PC-9 (cell line): ENCODE measurements around the gene CA4. TPM values are rescaled to one million over a fixed set of nuclear protein-coding genes. Genes with fewer than 3 reads are reported as not detected.

ENCODE experiments used
- BruUV-seq: library from RNA; stranded (reverse); fragments of 400-500 nt; replicated peaks from 2 replicates; lab custom pipeline; 2021; lab: Mats Ljungman, UMichigan
- CTCF ChIA-PET: fragments of 300-600 bp; sonication (Branson Sonifier 250); formaldehyde crosslinking; loops from one replicate; lab custom pipeline; 2022; ENCODE audit warnings: antibody characterized with exemption; lab: Charles Lee
- POLR2A ChIA-PET: fragments of 300-600 bp; sonication (Branson Sonifier 250); formaldehyde crosslinking; loops from one replicate; lab custom pipeline; 2022; ENCODE audit warnings: antibody characterized with exemption; ENCODE audit not compliant: unreplicated experiment; lab: Charles Lee
- DNase-seq, 2 experiments: peaks; one replicate each; pipeline versions ENCODE4 v3.0.0 to v3.0.0-alpha.2; 2015 to 2022; ENCODE audit warnings: mixed read lengths in 1 of 2
- H2AFZ ChIP-seq: fragments of 200-600 bp; sonication (generic); 2 replicates; pipeline ENCODE4 v1.8.1; 2017; ENCODE audit warnings: antibody characterized with exemption
- H3F3A ChIP-seq: fragments of 200-600 bp; sonication (generic); 2 replicates; pipeline ENCODE4 v1.8.1; 2017; ENCODE audit warnings: antibody characterized with exemption, mild to moderate bottlenecking, low read depth; ENCODE audit not compliant: insufficient read depth
- H3K27ac ChIP-seq: fragments of 200-600 bp; sonication (generic); 2 replicates; pipeline ENCODE4 v1.6.1; 2016; ENCODE audit warnings: mixed run types
- H3K27me3 ChIP-seq: fragments of 200-600 bp; sonication (generic); 2 replicates; pipeline ENCODE4 v1.6.1; 2016; ENCODE audit warnings: low read depth, mixed run types; ENCODE audit not compliant: insufficient read depth
- H3K36me3 ChIP-seq: fragments of 200-600 bp; sonication (generic); 2 replicates; pipeline ENCODE4 v1.6.1; 2016; ENCODE audit warnings: low read depth, mixed run types
- H3K4me1 ChIP-seq: fragments of 200-600 bp; sonication (generic); replicated peaks from 2 replicates; pipeline ENCODE4 v1.6.1; 2016; ENCODE audit warnings: mixed run types; ENCODE audit not compliant: insufficient read depth
- H3K4me2 ChIP-seq: fragments of 200-600 bp; sonication (generic); 2 replicates; pipeline ENCODE4 v1.6.1; 2017; ENCODE audit warnings: mixed run types
- H3K4me3 ChIP-seq: fragments of 200-600 bp; sonication (generic); 2 replicates; pipeline ENCODE4 v1.6.1; 2016; ENCODE audit warnings: mixed run types
- H3K79me2 ChIP-seq: fragments of 200-600 bp; sonication (generic); 2 replicates; pipeline ENCODE4 v1.6.1; 2017; ENCODE audit warnings: low read depth, mixed run types
- H3K9me2 ChIP-seq: fragments of 200-600 bp; sonication (generic); 2 replicates; pipeline ENCODE4 v1.8.1; 2017; ENCODE audit warnings: mild to moderate bottlenecking; ENCODE audit not compliant: insufficient read depth
- H3K9me3 ChIP-seq: fragments of 200-600 bp; sonication (generic); 2 replicates; pipeline ENCODE4 v1.8.1; 2016; ENCODE audit warnings: low read depth; ENCODE audit not compliant: insufficient read depth
- H4K20me1 ChIP-seq: fragments of 200-600 bp; sonication (generic); 2 replicates; pipeline ENCODE4 v1.8.1; 2017; ENCODE audit not compliant: insufficient read depth
- CTCF ChIP-seq: fragments of 200-600 bp; sonication (generic); conservative IDR thresholded peaks from 2 replicates; pipeline ENCODE4 v1.6.1; 2017; ENCODE audit warnings: mixed run types, antibody characterized with exemption, mild to moderate bottlenecking, moderate library complexity
- EZH2 ChIP-seq: fragments of 200-600 bp; sonication (generic); IDR thresholded peaks from 2 replicates; pipeline ENCODE4 v1.8.0; 2017; ENCODE audit warnings: antibody characterized with exemption, low read depth
- intact Hi-C: fragments of 100-400 bp; cut with micrococcal nuclease; formaldehyde crosslinking; loops from one replicate; pipeline ENCODE4 v1.10.0; 2022; ENCODE audit not compliant: unreplicated experiment
- total RNA-seq: library from RNA; stranded (reverse); gene quantifications from 2 replicates; pipeline ENCODE4 v1.2.3, GENCODE V29; 2021

CA4 gene
- total RNA-seq, 1 experiment from 2014 or later = not detected

DNA sequence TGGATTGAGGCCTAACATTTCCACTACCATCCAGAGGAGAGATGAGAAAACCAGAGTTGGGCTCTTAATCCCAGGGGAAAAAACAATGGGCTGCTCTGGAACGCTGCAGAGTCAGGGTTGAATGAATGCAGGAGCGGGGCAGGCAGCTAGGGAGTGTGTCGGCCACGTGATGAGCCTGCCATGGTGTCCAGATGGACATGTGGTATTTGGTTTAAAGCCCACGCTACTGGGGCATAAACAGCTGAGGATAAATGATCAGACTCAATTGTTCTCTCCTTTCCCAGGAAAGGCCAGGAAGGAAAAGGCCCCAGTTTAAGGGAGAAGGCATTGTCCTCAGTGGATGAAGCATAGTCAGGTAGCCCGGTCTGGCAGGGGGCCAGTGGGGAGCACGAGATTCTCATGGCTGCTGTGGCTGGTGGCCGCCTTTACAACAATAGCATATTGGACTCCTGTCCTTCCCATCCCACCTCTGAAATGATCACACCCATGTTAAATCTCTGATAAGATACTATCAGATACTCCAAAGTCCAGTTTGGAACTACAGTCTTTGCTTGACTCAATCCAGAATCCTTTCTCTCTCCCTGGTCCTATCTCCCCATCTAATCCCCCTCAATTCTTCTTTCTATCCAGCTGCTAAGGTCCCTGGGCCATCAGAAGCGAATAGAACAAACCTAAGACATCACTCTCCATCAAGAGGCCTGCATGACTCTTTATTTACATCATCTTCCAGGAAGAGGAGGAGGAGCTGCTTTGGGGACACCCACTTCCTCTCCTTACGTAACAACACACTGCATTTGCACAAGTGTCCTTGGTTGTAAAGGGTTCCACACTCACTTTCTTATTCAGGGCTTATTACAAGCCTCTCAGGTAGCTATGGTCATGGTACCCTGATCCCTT, 20.4 kb downstream of the CA4 start:
- intact Hi-C loops = no loop called here
- no peaks in the 10 kb centered on the region for H3K9me3 ChIP-seq
- BruUV-seq = no TSS peak
- H3K79me2 ChIP-seq = no peaks in the 10 kb centered on the region
- no peaks in the 10 kb centered on the region for H3K9me2 ChIP-seq
- peaks cover 12% of the 10 kb centered on the region for H3K4me1 ChIP-seq
- H4K20me1 ChIP-seq = no peaks in the 10 kb centered on the region
- H3F3A ChIP-seq = no peaks in the 10 kb centered on the region
- no peaks in the 10 kb centered on the region for H3K27me3 ChIP-seq
- DNase-seq = no peak
- no peak overlapping the region for H3K27ac ChIP-seq
- POLR2A ChIA-PET = no interaction called here
- CTCF ChIA-PET = no interaction called here
- TF ChIP-seq CTCF (no peak), EZH2 (no peak)
- H3K4me2 ChIP-seq = no peak overlapping the region
- no peak overlapping the region for H3K4me3 ChIP-seq
- H2AFZ ChIP-seq = no peak overlapping the region
- H3K36me3 ChIP-seq = no peaks in the 10 kb centered on the region

DNA sequence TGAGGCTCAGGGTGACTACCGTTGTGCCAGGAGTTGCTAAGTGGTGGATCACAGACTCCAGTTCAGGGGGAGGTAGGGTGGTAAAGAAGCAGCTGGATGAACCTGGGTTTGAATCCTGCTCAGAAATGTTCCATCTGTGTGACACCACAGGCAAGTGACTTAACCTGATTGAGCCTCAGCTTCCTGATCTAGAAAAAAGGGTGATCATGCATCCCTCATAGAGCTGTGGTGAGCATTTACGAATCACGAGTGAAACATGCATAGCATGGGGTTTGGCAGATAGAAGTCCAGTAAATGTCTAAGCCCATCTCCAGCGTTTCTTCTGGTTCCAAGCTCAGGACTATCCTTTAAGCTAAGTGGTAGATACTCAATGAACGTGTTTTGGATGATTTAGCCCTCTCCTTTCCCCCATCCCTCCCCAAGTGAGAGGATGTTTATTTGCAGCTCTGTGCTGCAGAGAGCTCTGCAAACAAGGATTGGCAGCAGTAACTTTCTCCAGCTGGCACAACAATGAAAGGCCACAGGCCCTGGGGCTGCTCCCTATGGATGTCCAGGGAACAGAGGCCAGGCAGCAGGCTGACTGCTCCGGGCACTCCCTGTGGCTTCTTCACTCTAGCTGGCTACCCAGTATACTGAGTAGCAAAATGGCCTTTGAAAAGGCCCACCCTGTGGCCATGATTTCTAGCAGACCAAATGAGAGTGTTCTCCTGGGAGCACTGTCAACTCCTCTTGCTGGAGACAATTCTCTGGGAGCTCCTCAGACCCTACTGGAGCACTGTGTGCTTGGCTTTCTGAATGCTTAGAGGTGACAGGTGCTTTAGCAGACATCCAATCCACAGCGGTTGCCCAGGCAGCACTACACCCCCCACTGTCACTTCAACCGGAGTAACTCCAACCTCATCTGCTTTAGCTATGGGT, 21.3 kb downstream of the CA4 start:
- H3K79me2 ChIP-seq = no peaks in the 10 kb centered on the region
- peaks cover 9% of the 10 kb centered on the region for H3K4me1 ChIP-seq
- intact Hi-C loops = no loop called here
- TF ChIP-seq CTCF = no peak
- no peak for TF ChIP-seq EZH2
- H3K27me3 ChIP-seq = no peaks in the 10 kb centered on the region
- no peak overlapping the region for H3K4me2 ChIP-seq
- BruUV-seq = no TSS peak
- no peaks in the 10 kb centered on the region for H3K9me2 ChIP-seq
- no peak for DNase-seq
- ChIA-PET CTCF (no interaction called here), POLR2A (no interaction called here)
- H3F3A ChIP-seq = no peaks in the 10 kb centered on the region
- H3K9me3 ChIP-seq = no peaks in the 10 kb centered on the region
- no peaks in the 10 kb centered on the region for H4K20me1 ChIP-seq
- H2AFZ ChIP-seq = no peak overlapping the region
- no peak overlapping the region for H3K4me3 ChIP-seq
- no peaks in the 10 kb centered on the region for H3K36me3 ChIP-seq
- H3K27ac ChIP-seq = no peak overlapping the region

DNA sequence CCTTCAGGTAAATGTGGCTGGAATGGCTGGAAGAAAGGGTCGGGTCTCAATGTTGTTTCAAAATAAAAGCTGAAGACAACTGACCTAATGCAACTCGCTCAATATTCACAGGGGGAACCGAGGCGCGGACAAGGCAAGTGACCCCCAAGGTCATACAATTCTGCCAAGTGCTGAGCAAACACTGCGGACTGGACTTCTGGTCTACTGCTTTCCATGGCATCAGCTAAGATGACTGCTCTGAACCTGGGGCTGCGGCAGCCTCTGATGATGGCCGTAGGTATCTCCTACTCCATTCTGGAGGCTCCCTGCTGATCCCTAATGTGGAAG, 21.9 kb downstream of the CA4 start:
- H3K79me2 ChIP-seq = no peaks in the 10 kb centered on the region
- DNase-seq = no peak
- no peaks in the 10 kb centered on the region for H3K27me3 ChIP-seq
- H3K4me3 ChIP-seq = no peak overlapping the region
- BruUV-seq = no TSS peak
- no peaks in the 10 kb centered on the region for H3K36me3 ChIP-seq
- H3K4me1 ChIP-seq = peaks cover 5% of the 10 kb centered on the region
- no peaks in the 10 kb centered on the region for H4K20me1 ChIP-seq
- H3K9me3 ChIP-seq = no peaks in the 10 kb centered on the region
- no peak overlapping the region for H2AFZ ChIP-seq
- H3K9me2 ChIP-seq = no peaks in the 10 kb centered on the region
- intact Hi-C loops = no loop called here
- TF ChIP-seq EZH2 = no peak
- no peak for TF ChIP-seq CTCF
- CTCF ChIA-PET = no interaction called here
- H3K4me2 ChIP-seq = no peak overlapping the region
- H3F3A ChIP-seq = no peaks in the 10 kb centered on the region
- POLR2A ChIA-PET = no interaction called here
- no peak overlapping the region for H3K27ac ChIP-seq
